Activated naive CD8-positive, alpha-beta T cell treated with anti-CD3 and anti-CD28 coated beads for 36 hours (primary cell): ENCODE data around the gene ATE1. TPM values are rescaled to one million over a fixed set of nuclear protein-coding genes. Genes with fewer than 3 reads are reported as not detected.

Experiments
- DNase-seq: peaks from one replicate; pipeline ENCODE4 v3.0.0; 2021
- H3K27ac Mint-ChIP-seq: one replicate; pipeline ENCODE4 v1.8.0; 2022; ENCODE audit warnings: mild to moderate bottlenecking, moderate library complexity, mixed read lengths
- H3K27me3 Mint-ChIP-seq: one replicate; pipeline ENCODE4 v1.8.0; 2022; ENCODE audit warnings: mild to moderate bottlenecking, mixed read lengths
- H3K36me3 Mint-ChIP-seq: one replicate; pipeline ENCODE4 v1.8.0; 2021; ENCODE audit warnings: mild to moderate bottlenecking, mixed read lengths
- H3K4me1 Mint-ChIP-seq: one replicate; pipeline ENCODE4 v1.8.0; 2021; ENCODE audit warnings: mixed read lengths
- H3K4me3 Mint-ChIP-seq: one replicate; pipeline ENCODE4 v1.8.0; 2022; ENCODE audit warnings: mild to moderate bottlenecking, moderate library complexity, mixed read lengths
- H3K9me3 Mint-ChIP-seq: one replicate; pipeline ENCODE4 v1.8.0; 2022; ENCODE audit warnings: mixed read lengths
- total RNA-seq, 2 experiments: library from RNA; stranded (reverse); gene quantifications; one replicate each; pipeline ENCODE4 v1.2.3, GENCODE V29; 2021

The ATE1 gene
- total RNA-seq, 2 experiments from 2014 or later: 22.5 to 24.6 TPM

GRCh38 chr10:121864653-121865052 lies 63.2 kb downstream of the ATE1 start:
- H3K27me3 Mint-ChIP-seq: no peaks in the 10 kb centered on the region
- H3K4me3 Mint-ChIP-seq: no peak overlapping the region
- H3K27ac Mint-ChIP-seq: no peak overlapping the region
- H3K4me1 Mint-ChIP-seq: no peaks in the 10 kb centered on the region
- peaks cover 16% of the 10 kb centered on the region for H3K36me3 Mint-ChIP-seq
- DNase-seq: no peak
- H3K9me3 Mint-ChIP-seq: no peaks in the 10 kb centered on the region

GRCh38 chr10:121864168-121864567 lies 63.7 kb downstream of the ATE1 start:
- DNase-seq: no peak
- Mint-ChIP-seq H3K9me3 (no peaks in the 10 kb centered on the region), H3K27me3 (no peaks in the 10 kb centered on the region), H3K27ac (no peak overlapping the region), H3K4me1 (no peaks in the 10 kb centered on the region), H3K4me3 (no peak overlapping the region), H3K36me3 (peaks cover 16% of the 10 kb centered on the region)

GRCh38 chr10:121862649-121863048 lies 65.2 kb downstream of the ATE1 start:
- H3K4me3 Mint-ChIP-seq: no peak overlapping the region
- no peak for DNase-seq
- peaks cover 21% of the 10 kb centered on the region for H3K36me3 Mint-ChIP-seq
- H3K27me3 Mint-ChIP-seq: no peaks in the 10 kb centered on the region
- H3K27ac Mint-ChIP-seq: no peak overlapping the region
- peaks cover 1% of the 10 kb centered on the region for H3K9me3 Mint-ChIP-seq
- no peaks in the 10 kb centered on the region for H3K4me1 Mint-ChIP-seq

GRCh38 chr10:121862042-121862441 lies 65.8 kb downstream of the ATE1 start:
- H3K4me3 Mint-ChIP-seq: no peak overlapping the region
- H3K27ac Mint-ChIP-seq: no peak overlapping the region
- H3K9me3 Mint-ChIP-seq: peaks cover 1% of the 10 kb centered on the region
- H3K36me3 Mint-ChIP-seq: peaks cover 27% of the 10 kb centered on the region
- H3K4me1 Mint-ChIP-seq: no peaks in the 10 kb centered on the region
- H3K27me3 Mint-ChIP-seq: no peaks in the 10 kb centered on the region
- DNase-seq: no peak

GRCh38 chr10:121860810-121861209 lies 67.0 kb downstream of the ATE1 start:
- Mint-ChIP-seq H3K4me1 (no peaks in the 10 kb centered on the region), H3K4me3 (no peak overlapping the region), H3K9me3 (peaks cover 1% of the 10 kb centered on the region), H3K27me3 (no peaks in the 10 kb centered on the region), H3K27ac (no peak overlapping the region), H3K36me3 (peaks cover 28% of the 10 kb centered on the region)
- DNase-seq: no peak

- Mint-ChIP-seq H3K9me3 (peaks cover 1% of the 10 kb centered on the region), H3K36me3 (peaks cover 34% of the 10 kb centered on the region), H3K27me3 (no peaks in the 10 kb centered on the region), H3K4me1 (no peaks in the 10 kb centered on the region), H3K27ac (no peak overlapping the region), H3K4me3 (no peak overlapping the region)
- DNase-seq: no peak
Observed at GRCh38 chr10:121854809-121855445, 72.9 kb downstream of the ATE1 start.

GRCh38 chr10:121853950-121854349 lies 73.9 kb downstream of the ATE1 start:
- DNase-seq: no peak
- H3K4me1 Mint-ChIP-seq: no peaks in the 10 kb centered on the region

GRCh38 chr10:121851786-121852185 lies 76.0 kb downstream of the ATE1 start:
- no peak overlapping the region for H3K27ac Mint-ChIP-seq
- no peaks in the 10 kb centered on the region for H3K9me3 Mint-ChIP-seq
- H3K4me1 Mint-ChIP-seq: no peaks in the 10 kb centered on the region
- no peak for DNase-seq
- peaks cover 30% of the 10 kb centered on the region for H3K36me3 Mint-ChIP-seq
- no peaks in the 10 kb centered on the region for H3K27me3 Mint-ChIP-seq
- H3K4me3 Mint-ChIP-seq: no peak overlapping the region

More at GRCh38 chr10:121853950-121854349, 73.9 kb downstream of the ATE1 start:
- Mint-ChIP-seq H3K27ac (no peak overlapping the region), H3K4me3 (no peak overlapping the region), H3K36me3 (peaks cover 41% of the 10 kb centered on the region), H3K27me3 (no peaks in the 10 kb centered on the region), H3K9me3 (peaks cover 1% of the 10 kb centered on the region)

- Mint-ChIP-seq H3K4me3 (no peak overlapping the region), H3K27me3 (no peaks in the 10 kb centered on the region), H3K27ac (no peak overlapping the region), H3K9me3 (peaks cover 8% of the 10 kb centered on the region), H3K36me3 (peaks cover 39% of the 10 kb centered on the region), H3K4me1 (peaks cover 11% of the 10 kb centered on the region)
- DNase-seq: no peak
Observed at GRCh38 chr10:121848082-121848481, 79.7 kb downstream of the ATE1 start.

- Mint-ChIP-seq H3K4me3 (no peak overlapping the region), H3K9me3 (peaks cover 8% of the 10 kb centered on the region), H3K36me3 (peaks cover 35% of the 10 kb centered on the region), H3K27ac (no peak overlapping the region), H3K4me1 (peaks cover 15% of the 10 kb centered on the region), H3K27me3 (no peaks in the 10 kb centered on the region)
- no peak for DNase-seq
Observed at GRCh38 chr10:121846555-121846954, 81.3 kb downstream of the ATE1 start.

- Mint-ChIP-seq H3K9me3 (peaks cover 8% of the 10 kb centered on the region), H3K27ac (no peak overlapping the region), H3K27me3 (no peaks in the 10 kb centered on the region), H3K36me3 (peaks cover 33% of the 10 kb centered on the region), H3K4me1 (peaks cover 15% of the 10 kb centered on the region), H3K4me3 (no peak overlapping the region)
- no peak for DNase-seq
Observed at GRCh38 chr10:121845044-121845784, 82.6 kb downstream of the ATE1 start.

- Mint-ChIP-seq H3K27me3 (no peaks in the 10 kb centered on the region), H3K9me3 (peaks cover 8% of the 10 kb centered on the region), H3K4me3 (no peak overlapping the region), H3K27ac (no peak overlapping the region), H3K4me1 (peaks cover 15% of the 10 kb centered on the region), H3K36me3 (peaks cover 28% of the 10 kb centered on the region)
- DNase-seq: no peak
Observed at GRCh38 chr10:121844537-121844936, 83.3 kb downstream of the ATE1 start.

GRCh38 chr10:121843379-121843778 lies 84.5 kb downstream of the ATE1 start:
- no peak overlapping the region for H3K4me3 Mint-ChIP-seq
- peaks cover 25% of the 10 kb centered on the region for H3K36me3 Mint-ChIP-seq
- peaks cover 15% of the 10 kb centered on the region for H3K4me1 Mint-ChIP-seq

GRCh38 chr10:121841862-121842261 lies 86.0 kb downstream of the ATE1 start:
- H3K27me3 Mint-ChIP-seq: no peaks in the 10 kb centered on the region
- H3K4me3 Mint-ChIP-seq: no peak overlapping the region
- H3K36me3 Mint-ChIP-seq: peaks cover 27% of the 10 kb centered on the region
- peaks cover 8% of the 10 kb centered on the region for H3K9me3 Mint-ChIP-seq
- H3K27ac Mint-ChIP-seq: no peak overlapping the region
- H3K4me1 Mint-ChIP-seq: peaks cover 15% of the 10 kb centered on the region
- DNase-seq: no peak

More at GRCh38 chr10:121843379-121843778, 84.5 kb downstream of the ATE1 start:
- H3K9me3 Mint-ChIP-seq: peaks cover 8% of the 10 kb centered on the region
- no peaks in the 10 kb centered on the region for H3K27me3 Mint-ChIP-seq
- no peak for DNase-seq
- no peak overlapping the region for H3K27ac Mint-ChIP-seq

- H3K9me3 Mint-ChIP-seq: no peaks in the 10 kb centered on the region
- H3K4me1 Mint-ChIP-seq: peaks cover 5% of the 10 kb centered on the region
- DNase-seq: no peak
- peaks cover 18% of the 10 kb centered on the region for H3K36me3 Mint-ChIP-seq
- no peaks in the 10 kb centered on the region for H3K27me3 Mint-ChIP-seq
- no peak overlapping the region for H3K4me3 Mint-ChIP-seq
- H3K27ac Mint-ChIP-seq: no peak overlapping the region
Observed at GRCh38 chr10:121838931-121839330, 88.9 kb downstream of the ATE1 start.

GRCh38 chr10:121838149-121838548 lies 89.7 kb downstream of the ATE1 start:
- Mint-ChIP-seq H3K9me3 (no peaks in the 10 kb centered on the region), H3K36me3 (peaks cover 19% of the 10 kb centered on the region), H3K4me1 (peaks cover 5% of the 10 kb centered on the region), H3K27me3 (no peaks in the 10 kb centered on the region), H3K27ac (no peak overlapping the region), H3K4me3 (no peak overlapping the region)
- DNase-seq: no peak
